ENCODE data around the gene TMPRSS7.

Gene TMPRSS7

DNA sequence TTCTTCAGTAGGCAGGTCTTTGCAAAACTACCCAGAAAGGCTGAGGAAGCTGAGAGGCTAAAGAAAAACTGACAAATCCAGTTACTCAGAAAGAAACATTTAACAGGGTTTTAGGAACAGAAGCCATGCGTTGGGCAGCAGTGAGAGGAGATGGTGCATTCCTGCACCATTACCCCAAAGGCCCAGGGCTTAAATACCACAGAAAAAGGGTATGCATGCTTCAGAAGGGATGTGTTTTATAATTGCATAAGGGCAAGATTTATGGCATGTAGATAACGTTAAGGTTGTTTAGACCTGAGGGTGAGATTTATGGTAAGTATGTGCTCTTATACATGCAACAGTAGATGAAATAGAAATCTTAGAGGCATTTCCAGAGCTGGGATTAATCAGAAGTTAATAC lies 61.6 kb downstream of the TMPRSS7 start:
- DNase-seq (ENCODE audit: low spot score) = no peak

DNA sequence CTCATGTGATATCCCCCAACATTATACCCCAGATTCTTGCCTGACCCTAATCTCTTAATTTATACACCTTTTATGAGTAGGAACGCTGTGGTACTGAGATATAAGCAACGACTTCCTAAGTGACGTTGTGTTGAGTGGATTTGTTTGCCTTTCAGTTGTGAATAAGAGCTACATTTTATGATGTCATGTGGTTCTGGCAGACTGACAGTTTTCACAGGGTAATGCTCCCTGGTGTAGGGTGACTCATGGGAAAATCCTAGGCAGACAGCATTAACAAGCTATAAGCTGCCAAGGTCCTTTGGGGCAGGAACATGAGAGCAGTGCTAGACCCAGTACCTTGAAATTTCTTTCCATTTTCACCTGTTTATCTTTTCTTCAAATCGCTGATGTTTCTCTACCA lies 62.8 kb downstream of the TMPRSS7 start:
- DNase-seq (ENCODE audit: low spot score) = no peak

DNA sequence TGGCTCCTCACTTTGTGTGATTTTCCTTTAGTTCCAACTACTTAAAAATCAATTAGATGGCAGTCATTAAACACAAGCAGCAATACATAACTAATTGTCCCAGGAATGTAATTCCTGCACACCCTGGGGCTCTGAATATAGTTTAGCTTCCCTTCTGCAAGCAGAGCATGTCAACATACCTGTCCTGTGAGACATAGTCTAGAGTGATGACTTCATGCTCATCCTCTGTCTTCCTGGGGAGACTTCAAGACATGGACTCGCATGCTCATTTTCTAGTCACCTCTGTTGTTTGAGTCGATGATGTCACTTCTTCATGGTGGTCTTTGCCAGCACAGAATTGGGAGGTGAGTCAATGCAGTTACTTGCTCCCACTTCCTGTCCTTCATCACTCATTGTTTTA lies 67.4 kb downstream of the TMPRSS7 start:
- DNase-seq (ENCODE audit: low spot score) = no peak

DNA sequence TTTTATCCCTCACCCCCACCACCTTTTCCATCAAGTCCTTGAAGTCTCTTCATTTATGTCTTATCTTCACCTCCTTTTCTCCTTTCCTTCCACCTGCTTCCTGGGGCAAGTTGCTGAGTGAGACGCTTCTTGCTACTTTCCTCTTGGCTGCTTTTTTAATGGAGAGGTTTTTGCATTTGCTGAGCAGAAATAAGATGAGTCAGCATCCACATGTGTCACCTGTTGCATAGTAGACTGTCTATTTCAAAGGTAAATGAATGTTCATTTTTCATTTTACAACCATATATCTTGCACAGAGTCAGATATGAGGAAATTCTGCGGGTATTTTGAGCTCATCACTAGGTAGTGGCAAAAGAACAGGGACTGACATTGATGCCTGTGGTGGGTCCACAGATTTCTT lies 70.2 kb downstream of the TMPRSS7 start:
- no peak for DNase-seq (ENCODE audit: low spot score)

DNA sequence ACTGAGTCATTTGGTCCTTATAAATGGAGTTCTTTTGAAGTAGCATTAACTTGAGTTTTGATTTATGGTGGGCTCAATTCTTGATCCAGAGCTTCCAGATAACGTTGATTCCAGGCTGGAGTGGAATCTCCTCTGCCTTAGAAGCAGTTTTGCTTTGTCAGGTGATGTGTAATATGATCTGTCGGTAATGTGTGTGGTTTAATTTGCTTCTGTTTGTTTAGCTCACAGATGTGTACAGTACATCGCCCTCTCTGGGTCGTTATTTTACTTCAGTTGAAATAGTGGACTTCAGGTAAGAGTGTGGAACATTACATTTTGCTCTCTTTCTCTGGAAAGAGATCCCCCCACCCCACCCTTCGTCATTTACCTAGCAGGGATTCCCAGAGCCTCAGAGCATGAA lies 74.8 kb downstream of the TMPRSS7 start:
- no peak for DNase-seq (ENCODE audit: low spot score)

DNA sequence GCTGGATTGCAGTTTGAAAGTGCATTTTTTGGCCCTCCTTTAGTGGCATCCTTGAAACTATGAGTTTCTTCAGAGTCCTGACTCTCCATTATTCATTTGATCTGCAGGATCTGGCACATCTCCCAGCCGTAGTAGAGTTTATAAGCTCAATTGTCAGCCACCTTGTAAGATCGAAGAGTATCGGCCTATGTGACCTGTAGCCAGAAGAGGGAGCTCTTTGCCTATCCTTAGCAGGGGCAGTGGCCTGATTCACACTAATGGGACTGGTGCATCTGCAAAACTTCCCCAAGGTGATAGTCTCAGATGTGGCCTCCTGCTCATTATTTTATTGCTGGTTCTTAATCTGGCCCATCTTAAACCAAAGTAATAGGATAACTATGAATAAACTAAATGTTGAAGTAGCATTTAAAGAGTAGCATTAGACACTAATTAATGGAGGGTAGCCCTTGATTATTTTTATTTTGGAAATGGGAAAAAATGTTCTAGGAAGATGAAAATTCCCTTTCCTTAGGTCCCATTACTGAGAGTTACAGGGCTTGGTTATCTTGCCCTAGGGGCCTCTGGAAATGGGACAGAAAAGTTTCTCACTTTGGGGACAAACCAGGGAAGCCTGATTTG lies 77.4 kb downstream of the TMPRSS7 start:
- peak; percentile 76 for DNase-seq (ENCODE audit: low spot score)

DNA sequence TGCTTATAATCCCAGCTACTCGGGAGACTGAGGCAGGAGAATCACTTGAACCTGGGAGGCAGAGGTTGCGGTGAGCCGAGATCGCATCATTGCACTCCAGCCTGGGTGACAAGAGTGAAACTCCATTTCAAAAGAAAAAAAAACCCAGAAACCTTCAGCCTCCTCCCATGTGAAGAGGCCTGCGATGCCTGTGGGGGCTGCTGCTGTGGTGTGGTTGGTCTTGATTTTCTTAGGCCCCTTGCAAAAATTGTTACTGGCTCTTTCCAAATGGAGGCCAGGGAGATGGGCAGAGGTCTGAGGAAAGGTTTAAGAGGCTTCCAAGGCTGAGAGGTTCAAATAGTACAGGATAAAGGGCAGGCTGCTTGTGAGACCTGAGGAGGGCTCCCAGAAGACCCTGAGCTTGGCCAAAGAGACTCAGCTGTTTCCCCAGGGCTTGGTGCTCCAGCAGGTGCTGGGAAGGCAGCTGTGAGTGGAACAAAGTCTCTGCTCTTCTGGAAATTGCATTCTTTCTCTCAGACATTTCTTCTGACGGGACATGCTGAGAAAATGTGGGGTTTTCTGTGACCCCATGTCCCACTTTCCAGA lies 80.1 kb downstream of the TMPRSS7 start:
- no peak for DNase-seq (ENCODE audit: low spot score)

DNA sequence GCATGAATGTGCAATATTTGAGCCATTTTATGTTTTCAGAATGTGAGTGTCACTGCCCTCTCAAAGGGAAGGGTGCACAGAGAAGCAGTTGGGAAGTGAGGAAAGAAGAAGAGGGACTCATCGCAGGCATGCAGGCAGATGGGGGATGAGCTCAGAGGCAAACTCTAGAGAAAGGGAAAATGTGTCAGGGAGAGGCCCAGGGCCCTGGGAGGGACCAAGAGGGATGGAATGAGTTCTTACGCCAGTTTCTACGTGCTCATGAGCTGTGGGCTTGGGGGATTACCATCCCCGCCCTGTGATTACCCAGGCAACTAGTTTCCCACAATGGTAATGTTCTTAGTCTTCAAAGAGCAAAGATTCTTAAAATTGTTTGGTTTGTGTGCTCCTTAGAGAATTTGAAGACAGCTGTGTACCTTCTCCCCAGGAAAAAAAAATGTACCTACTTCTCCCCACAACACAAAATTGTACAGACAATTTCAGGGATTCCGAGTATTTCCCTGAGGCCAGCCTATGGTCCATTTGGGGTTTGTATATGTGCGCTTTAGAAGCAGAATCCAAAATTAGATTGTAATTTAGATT lies 80.7 kb downstream of the TMPRSS7 start:
- no peak for DNase-seq (ENCODE audit: low spot score)

DNA sequence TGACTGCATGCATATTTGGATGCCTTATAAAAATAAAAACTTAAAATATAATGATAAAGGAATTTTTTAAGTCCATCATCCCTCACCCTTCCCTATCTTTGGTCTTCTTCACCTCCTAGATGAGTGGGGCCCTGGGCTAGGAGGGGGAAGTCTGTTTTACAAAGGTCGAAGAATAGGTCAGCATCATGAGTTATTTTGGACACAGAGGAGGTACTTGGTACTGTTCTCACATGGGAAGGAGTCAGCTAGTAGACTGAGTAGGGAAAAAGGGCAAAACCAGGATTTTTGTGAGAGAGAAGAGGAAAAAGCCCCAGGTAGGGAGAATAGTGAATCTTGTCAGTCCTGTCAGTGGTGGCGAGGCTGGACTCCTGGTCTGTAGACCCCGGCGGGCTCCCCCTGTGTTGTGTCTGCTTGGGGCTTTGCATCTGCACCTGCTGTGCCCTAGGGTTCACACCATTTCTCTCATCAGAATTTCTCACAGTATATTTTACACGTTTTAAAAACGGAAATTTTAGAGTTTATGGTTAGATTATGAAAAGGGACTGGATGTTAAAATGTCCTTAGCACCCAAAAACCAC lies 81.4 kb downstream of the TMPRSS7 start:
- DNase-seq (ENCODE audit: low spot score) = no peak

DNA sequence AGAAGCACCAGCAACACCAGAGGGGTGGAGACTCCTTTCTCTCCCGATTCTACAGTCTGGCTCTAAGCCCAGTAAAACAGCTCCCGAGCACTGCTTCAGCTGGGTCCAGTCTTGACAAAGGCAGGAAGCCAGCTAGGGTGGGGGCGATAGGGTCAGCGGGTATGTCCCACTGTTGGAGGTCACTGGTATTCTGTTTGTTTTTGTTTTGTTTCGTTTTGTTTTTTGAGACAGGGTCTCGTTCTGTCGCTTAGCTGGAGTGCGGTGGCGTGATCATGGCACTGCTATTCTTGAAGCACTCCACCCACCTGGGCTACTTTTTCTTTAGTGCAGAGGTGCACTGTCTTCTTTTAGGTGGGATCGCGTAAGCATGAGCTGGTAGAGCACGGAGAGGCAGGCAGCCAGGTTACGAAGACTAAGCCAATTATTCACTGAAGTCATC lies 82.2 kb downstream of the TMPRSS7 start:
- DNase-seq (ENCODE audit: low spot score) = no peak

DNA sequence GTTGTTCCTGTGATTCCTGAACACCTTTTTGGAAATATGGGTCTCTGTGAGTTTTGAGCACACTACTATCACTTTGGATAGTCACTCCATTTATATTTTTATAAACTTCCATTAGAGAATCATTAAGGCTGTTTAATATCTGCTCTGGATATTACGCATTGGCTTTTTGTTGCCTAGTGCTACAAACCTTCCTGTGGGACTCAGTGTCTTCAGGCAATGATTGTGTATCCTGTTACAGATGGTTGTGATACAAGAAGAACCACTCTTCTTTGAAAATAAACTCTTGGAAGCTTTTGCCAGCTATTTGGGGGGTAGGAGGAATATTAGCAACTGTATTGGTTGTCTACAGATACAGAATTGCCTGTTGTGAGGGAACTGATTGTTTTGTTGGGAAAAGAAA lies 82.9 kb downstream of the TMPRSS7 start:
- no peak for DNase-seq (ENCODE audit: low spot score)

DNA sequence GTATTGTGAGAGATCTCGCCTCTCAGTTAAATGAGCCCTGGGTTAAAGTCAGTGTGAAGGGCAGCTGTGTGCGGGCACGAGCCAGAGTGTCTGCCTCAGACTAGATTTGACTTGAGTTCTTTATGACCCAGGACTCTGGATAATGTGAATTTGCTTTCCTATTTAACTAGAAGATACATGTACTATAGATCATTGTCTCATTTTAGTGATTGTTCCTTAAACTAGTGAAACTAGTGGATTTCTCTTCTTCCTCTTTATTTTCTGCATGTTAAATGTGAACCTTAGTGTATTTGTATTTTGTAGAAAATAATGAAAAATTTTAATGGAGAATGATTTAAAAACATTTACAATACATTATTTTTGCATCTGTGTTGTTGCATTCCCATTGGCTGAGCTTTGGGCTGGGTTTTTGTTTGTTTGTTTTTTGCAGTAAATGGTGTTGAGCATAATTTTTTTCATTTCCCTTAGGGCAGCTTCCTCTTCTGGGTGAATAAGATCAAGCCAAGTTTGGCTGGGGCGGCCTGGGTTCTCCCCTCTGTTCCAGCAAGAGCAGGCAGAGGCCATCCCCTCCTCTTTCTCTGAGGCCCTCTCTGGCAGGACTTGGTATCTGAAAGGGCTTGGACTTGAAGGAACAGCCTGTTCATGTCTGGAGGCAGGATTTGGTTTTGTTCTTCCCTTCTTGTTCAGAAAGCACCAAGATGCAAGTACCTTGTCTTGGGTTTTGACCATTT lies 83.5 kb downstream of the TMPRSS7 start:
- no peak for DNase-seq (ENCODE audit: low spot score)

DNA sequence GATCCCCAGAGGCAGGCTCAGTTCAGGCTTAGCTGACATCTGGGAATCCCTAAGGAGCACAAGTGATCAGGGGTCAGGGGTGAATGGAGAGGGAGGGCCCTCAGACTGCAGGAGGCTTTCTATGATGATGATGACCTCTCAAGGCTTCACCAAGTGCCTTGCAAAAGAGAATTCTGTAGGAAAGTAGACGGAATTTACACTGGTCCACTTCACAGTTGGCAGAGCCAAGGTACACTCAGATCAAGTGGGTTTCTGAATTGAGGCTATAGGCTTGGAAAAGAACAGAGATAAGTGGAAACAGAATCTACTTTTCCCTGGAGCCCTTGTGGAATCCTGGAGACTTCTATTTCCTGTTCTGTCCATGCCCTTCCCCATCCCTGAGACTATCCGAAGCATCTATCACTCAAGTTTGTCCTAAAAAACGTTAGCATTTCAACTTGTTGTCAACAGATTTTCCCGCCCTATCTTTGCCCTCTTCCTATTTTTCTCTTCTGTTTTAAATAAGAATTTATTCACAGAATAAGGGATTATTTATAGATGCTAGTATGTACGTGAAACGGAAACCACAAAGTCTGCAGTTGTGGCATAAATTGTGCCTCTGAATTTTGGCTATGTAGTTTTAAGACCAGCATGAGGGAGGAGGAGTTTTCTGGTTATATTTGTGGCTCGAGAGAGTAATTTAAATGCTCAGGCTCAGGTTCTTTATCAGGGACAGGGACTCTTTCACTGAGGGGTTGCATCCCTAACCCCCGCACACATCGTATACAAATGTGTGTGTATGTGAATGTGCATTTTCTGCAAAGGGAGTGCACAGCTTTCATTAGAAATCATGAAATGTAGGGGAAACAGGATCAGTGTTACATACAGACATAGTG lies 85.7 kb downstream of the TMPRSS7 start:
- no peak for DNase-seq (ENCODE audit: low spot score)

DNA sequence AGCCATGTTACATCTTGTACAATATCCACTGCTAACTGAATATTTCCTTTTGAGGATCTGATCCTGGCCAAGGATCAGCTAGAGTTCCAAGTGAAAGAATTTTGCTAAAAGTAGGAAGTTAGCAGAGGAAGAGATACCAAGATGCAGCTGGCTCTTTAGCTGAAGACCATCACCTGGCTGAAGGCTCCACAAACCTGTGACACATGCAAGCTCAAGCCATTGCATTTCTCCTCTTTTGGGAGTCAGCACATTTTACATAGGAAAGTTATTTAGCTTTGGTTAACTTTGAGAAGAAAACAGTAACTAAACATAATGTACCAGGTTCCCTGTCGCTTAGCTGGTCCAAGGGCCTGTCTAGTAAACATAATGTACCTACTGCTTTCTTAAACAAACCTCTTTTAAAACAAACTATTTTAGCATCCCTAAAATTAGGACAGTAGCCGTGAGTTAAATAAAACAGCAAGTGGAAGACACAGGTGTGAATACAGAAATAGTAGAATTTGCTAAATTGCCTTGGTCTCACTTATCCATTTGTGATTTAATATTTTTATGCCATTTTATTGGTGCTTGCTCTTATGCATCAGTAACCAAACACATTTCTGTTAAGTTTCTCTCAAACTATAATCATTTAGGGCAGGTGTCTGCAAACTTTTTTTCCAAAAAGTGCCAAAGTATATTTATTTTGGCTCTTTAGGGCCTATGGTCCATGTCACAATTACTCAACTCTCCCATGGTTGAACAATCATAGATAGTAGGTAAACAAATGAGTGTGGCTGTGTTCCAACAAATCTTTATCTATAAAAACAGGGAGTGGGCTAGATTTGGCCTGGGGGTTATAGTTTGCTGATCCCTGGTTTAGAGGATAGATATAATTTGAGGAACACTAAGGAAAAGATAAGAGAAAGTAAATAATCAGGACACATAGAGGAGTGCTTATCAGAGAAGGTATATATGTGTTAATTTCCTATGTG lies 87.3 kb downstream of the TMPRSS7 start:
- no peak for DNase-seq (ENCODE audit: low spot score)

DNA sequence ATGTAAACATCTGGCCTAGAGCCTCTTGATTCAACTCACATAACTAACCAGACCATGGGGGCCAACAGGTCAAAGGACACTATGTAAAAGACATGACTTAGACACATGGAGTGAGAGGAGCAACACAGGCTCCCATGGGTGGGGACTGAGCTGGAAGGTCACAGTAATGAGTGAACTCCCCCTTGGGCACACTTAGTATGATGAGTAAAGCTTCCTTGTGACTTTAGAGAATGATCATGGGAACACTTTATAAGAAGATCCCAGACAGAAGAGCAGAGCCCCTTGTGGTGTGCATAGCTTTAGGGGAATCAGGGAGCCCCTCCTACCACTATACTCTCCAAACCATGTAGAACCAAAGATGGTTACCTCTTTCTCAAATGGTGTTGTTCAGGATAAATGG lies 88.3 kb downstream of the TMPRSS7 start:
- no peak for DNase-seq (ENCODE audit: low spot score)

DNA sequence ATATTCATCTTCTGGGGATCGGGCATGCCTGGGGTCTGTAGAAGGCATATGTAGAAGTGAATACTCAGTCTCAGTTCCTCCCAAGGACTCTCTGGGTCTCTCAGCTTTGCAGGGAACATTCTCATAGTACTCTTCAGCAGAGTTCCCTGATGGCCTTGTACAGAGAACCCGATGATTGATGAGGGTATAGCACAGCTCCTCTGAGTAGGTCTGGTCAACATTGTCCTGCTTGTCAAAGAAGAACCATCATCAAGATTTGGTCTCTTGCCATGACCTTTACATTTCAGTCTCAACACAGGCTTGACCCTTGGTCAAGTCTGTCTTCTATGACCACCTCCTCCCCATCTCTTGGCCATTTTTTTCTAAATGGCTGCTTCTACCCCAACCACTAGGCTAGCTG lies 89.0 kb downstream of the TMPRSS7 start:
- no peak for DNase-seq (ENCODE audit: low spot score)

DNA sequence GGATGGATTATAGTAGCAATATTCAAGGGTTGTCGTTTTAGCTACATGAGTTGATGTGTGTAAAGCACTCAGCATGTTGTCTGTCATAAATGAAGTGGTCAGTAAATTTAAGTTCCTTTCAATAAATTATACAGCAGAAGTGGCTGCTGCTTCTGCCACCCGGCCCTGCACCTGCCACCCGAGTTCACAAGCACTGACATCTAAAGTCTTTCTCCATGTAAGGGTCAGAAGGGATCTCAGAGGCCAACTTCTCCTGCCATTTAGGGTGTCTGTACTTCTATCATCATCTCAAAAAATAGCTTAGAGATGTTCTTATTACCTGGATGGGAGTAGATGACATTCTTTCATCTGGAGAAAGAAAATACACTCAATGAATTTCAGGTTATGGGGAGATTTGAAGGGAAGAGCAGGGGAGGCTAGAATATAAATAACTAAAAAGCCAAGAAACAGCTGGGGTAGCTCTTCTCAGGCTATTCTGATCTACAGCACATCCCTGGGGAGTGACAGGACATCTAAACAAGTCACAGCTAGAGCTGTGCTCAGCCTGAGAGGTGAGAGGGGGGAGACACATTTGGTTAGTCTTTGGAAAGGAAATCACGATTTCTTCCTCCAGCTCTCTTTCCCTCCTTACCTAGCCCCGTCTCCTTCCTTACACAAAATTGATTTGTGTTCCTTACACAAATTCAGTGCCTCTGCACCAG lies 90.5 kb downstream of the TMPRSS7 start:
- DNase-seq (ENCODE audit: low spot score) = no peak

DNA sequence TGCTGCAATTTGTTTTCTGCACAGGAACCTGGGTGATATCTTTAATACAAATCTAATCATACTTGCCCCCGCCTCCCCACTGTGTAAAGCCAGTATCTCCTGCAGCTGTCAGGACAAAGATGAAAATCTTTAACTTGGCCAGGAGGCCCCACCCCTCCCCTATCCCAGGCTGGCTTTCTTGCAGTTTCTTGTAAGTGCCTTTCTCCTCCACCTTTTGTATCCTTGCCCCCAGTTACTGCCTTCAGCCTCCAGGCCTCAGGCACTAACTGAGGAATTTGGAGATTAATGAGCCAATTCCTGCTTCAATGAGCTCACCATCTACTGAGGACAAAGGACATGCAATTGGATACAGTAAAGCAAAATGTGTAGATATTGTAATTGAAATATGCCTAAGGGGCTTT lies 92.0 kb downstream of the TMPRSS7 start:
- peak; percentile 46 for DNase-seq (ENCODE audit: low spot score)
